ENCODE results near the gene ARID3C. TPM values are rescaled to one million over a fixed set of nuclear protein-coding genes. Genes with fewer than 3 reads are reported as not detected.

The ARID3C gene
- total and polyA plus RNA-seq, 2 donors (not counting 3 experiments of a cell fraction or from before 2014, with no cell fraction given) = not detected

- ChIA-PET CTCF (interaction anchor here (0.6 to 1.5 kb wide), 4 partner anchors 12 to 40 kb away, joined by 3 to 9 read pairs (median 4); partner anchors contain the start of gene GALT), POLR2A (no interaction called here)
- Histone ChIP-seq H2AFZ (ENCODE audit: low read depth, low read length) (no peak within 1 kb of the TSS), H3K4me1 (ENCODE audit: control insufficient read depth, extremely low read depth, insufficient read depth, low read length) (peaks cover 5% of the 10 kb centered on the region), H3K27me3 (ENCODE audit: control insufficient read depth in 2 of 2, insufficient read depth in 2 of 2, low read length in 2 of 2) (no peaks in the 10 kb centered on the region), H3K27ac (ENCODE audit: insufficient read depth, low read depth, low read length) (no peak within 1 kb of the TSS), H3K9me1 (replicated peaks; ENCODE audit: control insufficient read depth, extremely low read depth, insufficient read depth, low read length) (no peaks in the 10 kb centered on the region), H3K4me3 (replicated peaks in 1 of 3; ENCODE audit: insufficient read depth in 1 of 3, low read depth in 1 of 3, low read length in 3 of 3) (no peak within 1 kb of the TSS), H3K36me3 (ENCODE audit: control insufficient read depth in 2 of 2, extremely low read depth in 1 of 2, insufficient read depth in 2 of 2, low read length in 2 of 2) (no peaks in the 10 kb centered on the region), H3K4me2 (ENCODE audit: insufficient read depth, low read length) (no peak within 1 kb of the TSS), H4K20me1 (replicated peaks; ENCODE audit: control insufficient read depth, extremely low read depth, insufficient read depth, low read length) (no peaks in the 10 kb centered on the region), H3K79me2 (ENCODE audit: control insufficient read depth, insufficient read depth, low read length) (no peaks in the 10 kb centered on the region), H3K9ac (replicated peaks; ENCODE audit: extremely low read depth, insufficient read depth, low read length) (no peak within 1 kb of the TSS), H3K9me3 (replicated peaks; ENCODE audit: control insufficient read depth, insufficient read depth, low read length) (no peaks in the 10 kb centered on the region)
- no peak for FAIRE-seq
- no peak for DNase-seq (ENCODE audit: low read depth, low spot score)
- TF ChIP-seq CTCF (IDR thresholded peaks at IDR 0.05; ENCODE audit: extremely low read depth in 1 of 2, insufficient read depth in 1 of 2, low read depth in 1 of 2, low read length in 2 of 2) = no peak
- BruUV-seq (replicated peaks) = no TSS peak
- dilution Hi-C loops (cut with MboI; ENCODE audit: extremely low pct_ligation_motif_present, low sequenced_read_pairs) = no loop called here
- intact Hi-C loops (cut with micrococcal nuclease) = no loop called here
These were observed 33.8 kb upstream of the ARID3C start, which contains the start of gene CCL27 for GRCh38 chr9:34662526-34663302. Gene CCL27, minus strand, starts transcription at chr9:34662657. Its CDS starts 24 bp downstream, at chr9:34662633.

GRCh38 chr9:34659592-34660253 lies 30.9 kb upstream of the ARID3C start:
- Histone ChIP-seq H4K20me1 (replicated peaks; ENCODE audit: control insufficient read depth, extremely low read depth, insufficient read depth, low read length) (no peaks in the 10 kb centered on the region), H3K27me3 (ENCODE audit: control insufficient read depth in 2 of 2, insufficient read depth in 2 of 2, low read length in 2 of 2) (no peaks in the 10 kb centered on the region), H3K4me1 (ENCODE audit: control insufficient read depth, extremely low read depth, insufficient read depth, low read length) (peaks cover 1% of the 10 kb centered on the region), H3K9ac (replicated peaks; ENCODE audit: extremely low read depth, insufficient read depth, low read length) (no peak overlapping the region), H3K4me3 (replicated peaks in 1 of 3; ENCODE audit: insufficient read depth in 1 of 3, low read depth in 1 of 3, low read length in 3 of 3) (no peak overlapping the region), H3K79me2 (ENCODE audit: control insufficient read depth, insufficient read depth, low read length) (no peaks in the 10 kb centered on the region), H3K4me2 (ENCODE audit: insufficient read depth, low read length) (no peak overlapping the region), H3K9me1 (replicated peaks; ENCODE audit: control insufficient read depth, extremely low read depth, insufficient read depth, low read length) (no peaks in the 10 kb centered on the region), H3K36me3 (ENCODE audit: control insufficient read depth in 2 of 2, extremely low read depth in 1 of 2, insufficient read depth in 2 of 2, low read length in 2 of 2) (no peaks in the 10 kb centered on the region), H3K27ac (ENCODE audit: insufficient read depth, low read depth, low read length) (no peak overlapping the region), H2AFZ (ENCODE audit: low read depth, low read length) (no peak overlapping the region), H3K9me3 (replicated peaks; ENCODE audit: control insufficient read depth, insufficient read depth, low read length) (no peaks in the 10 kb centered on the region)
- ChIA-PET POLR2A (no interaction called here), CTCF (interaction anchor here (1.0 to 1.4 kb wide), 2 partner anchors 26 to 43 kb away, joined by 3 read pairs; no protein-coding TSS in a partner anchor)
- no peak for TF ChIP-seq CTCF (IDR thresholded peaks at IDR 0.05; ENCODE audit: extremely low read depth in 1 of 2, insufficient read depth in 1 of 2, low read depth in 1 of 2, low read length in 2 of 2)
- no peak for TF ChIP-seq POLR2A (IDR thresholded peaks at IDR 0.05; ENCODE audit: low read depth, low read length)
- no peak for TF ChIP-seq POLR2AphosphoS5 (IDR thresholded peaks at IDR 0.05; ENCODE audit: insufficient read depth, low read depth, low read length)
- no peak for TF ChIP-seq EZH2 (IDR thresholded peaks at IDR 0.05; ENCODE audit: borderline replicate concordance, low read depth, low read length, severe bottlenecking)
- TF ChIP-seq JUN (IDR thresholded peaks at IDR 0.05; ENCODE audit: borderline replicate concordance, insufficient read depth, insufficient read length, low read depth) = no peak
- TF ChIP-seq MYC (IDR thresholded peaks at IDR 0.05; ENCODE audit: low read depth, low read length) = no peak
- no peak for TF ChIP-seq GATA2 (IDR thresholded peaks at IDR 0.05; ENCODE audit: insufficient read depth, insufficient read length, low read depth, low read length)
- no peak for TF ChIP-seq MAX (IDR thresholded peaks at IDR 0.05; ENCODE audit: insufficient read depth, insufficient read length)
- TF ChIP-seq FOS (IDR thresholded peaks at IDR 0.05; ENCODE audit: borderline replicate concordance, insufficient read depth, low read length) = no peak
- no TSS peak for BruUV-seq (replicated peaks)
- intact Hi-C loops (cut with micrococcal nuclease) = no loop called here
- DNase-seq (ENCODE audit: low read depth, low spot score) (no peak), FAIRE-seq (no peak)
- dilution Hi-C loops (cut with MboI; ENCODE audit: extremely low pct_ligation_motif_present, low sequenced_read_pairs) = no loop called here

Data from endothelial cell of umbilical vein (primary cell).